ENCODE measurements around the gene DISC1. TPM values are rescaled to one million over a fixed set of nuclear protein-coding genes. Genes with fewer than 3 reads are reported as not detected.

DISC1 gene
- polyA plus RNA-seq, 1 experiment: 2.3 TPM

- TF ChIP-seq CTCF (IDR thresholded peaks at IDR 0.05; ENCODE audit: insufficient read depth, low read depth, low read length): no peak
- H3K27me3 ChIP-seq (ENCODE audit: control insufficient read depth, insufficient read depth, low read length): no peaks in the 10 kb centered on the region
- no peak overlapping the region for H3K4me3 ChIP-seq (ENCODE audit: low read depth, low read length)
- no peaks in the 10 kb centered on the region for H3K36me3 ChIP-seq (ENCODE audit: control insufficient read depth, insufficient read depth, low read length)
- ChIA-PET CTCF (interaction anchor here (0.6 to 2.2 kb wide), 3 partner anchors 20 to 345 kb away, joined by 3 to 6 read pairs (median 4); no protein-coding TSS in a partner anchor), POLR2A (no interaction called here)
- DNase-seq (ENCODE audit: low read depth): no peak
These were observed 109.9 kb downstream of the DISC1 start for GRCh38 chr1:231736464-231736863.

- no peak for DNase-seq (ENCODE audit: low read depth)
- TF ChIP-seq CTCF (IDR thresholded peaks at IDR 0.05; ENCODE audit: insufficient read depth, low read depth, low read length): no peak
- POLR2A ChIA-PET: no interaction called here
- H3K36me3 ChIP-seq (ENCODE audit: control insufficient read depth, insufficient read depth, low read length): no peaks in the 10 kb centered on the region
- no peak overlapping the region for H3K4me3 ChIP-seq (ENCODE audit: low read depth, low read length)
- CTCF ChIA-PET: interaction anchor here (1.2 kb wide), 1 partner anchor 18 kb away, joined by 7 read pairs; no protein-coding TSS in a partner anchor
- no peaks in the 10 kb centered on the region for H3K27me3 ChIP-seq (ENCODE audit: control insufficient read depth, insufficient read depth, low read length)
These were observed 112.0 kb downstream of the DISC1 start for GRCh38 chr1:231738554-231738953.

- H3K36me3 ChIP-seq (ENCODE audit: control insufficient read depth, insufficient read depth, low read length): no peaks in the 10 kb centered on the region
- no peak for TF ChIP-seq CTCF (IDR thresholded peaks at IDR 0.05; ENCODE audit: insufficient read depth, low read depth, low read length)
- H3K27me3 ChIP-seq (ENCODE audit: control insufficient read depth, insufficient read depth, low read length): no peaks in the 10 kb centered on the region
- CTCF ChIA-PET: no interaction called here
- DNase-seq (ENCODE audit: low read depth): no peak
- H3K4me3 ChIP-seq (ENCODE audit: low read depth, low read length): no peak overlapping the region
- POLR2A ChIA-PET: no interaction called here
These were observed 117.4 kb downstream of the DISC1 start for GRCh38 chr1:231743966-231744365.

GRCh38 chr1:231748760-231749415 is 122.3 kb downstream of the DISC1 start:
- TF ChIP-seq CTCF (IDR thresholded peaks at IDR 0.05; ENCODE audit: insufficient read depth, low read depth, low read length): no peak
- ChIA-PET POLR2A (no interaction called here), CTCF (interaction anchor here (1.7 kb wide), 1 partner anchor 8 kb away, joined by 10 read pairs; no protein-coding TSS in a partner anchor)
- no peak for DNase-seq (ENCODE audit: low read depth)
- no peak overlapping the region for H3K4me3 ChIP-seq (ENCODE audit: low read depth, low read length)
- no peaks in the 10 kb centered on the region for H3K36me3 ChIP-seq (ENCODE audit: control insufficient read depth, insufficient read depth, low read length)
- H3K27me3 ChIP-seq (ENCODE audit: control insufficient read depth, insufficient read depth, low read length): no peaks in the 10 kb centered on the region

GRCh38 chr1:231750296-231750695 is 123.7 kb downstream of the DISC1 start:
- no peaks in the 10 kb centered on the region for H3K36me3 ChIP-seq (ENCODE audit: control insufficient read depth, insufficient read depth, low read length)
- H3K27me3 ChIP-seq (ENCODE audit: control insufficient read depth, insufficient read depth, low read length): no peaks in the 10 kb centered on the region
- POLR2A ChIA-PET: no interaction called here
- no peak for TF ChIP-seq CTCF (IDR thresholded peaks at IDR 0.05; ENCODE audit: insufficient read depth, low read depth, low read length)
- DNase-seq (ENCODE audit: low read depth): no peak
- H3K4me3 ChIP-seq (ENCODE audit: low read depth, low read length): no peak overlapping the region
- CTCF ChIA-PET: no interaction called here

All from BJ (cell line).